OCI-LY1 (cell line): Measurements from ENCODE around the gene RARRES2.

Source experiments
- H2AFZ ChIP-seq: fragments of 200-600 bp; sonication (generic), shearing (Covaris generic); 2 replicates; pipeline ENCODE4 v1.6.0; 2014; ENCODE audit warnings: antibody characterized with exemption, mild to moderate bottlenecking, low read length
- H3F3A ChIP-seq: fragments of 200-600 bp; sonication (generic), shearing (Covaris generic); 2 replicates; pipeline ENCODE4 v1.6.0; 2014; ENCODE audit warnings: mild to moderate bottlenecking, antibody characterized with exemption, low read length, moderate library complexity; ENCODE audit not compliant: insufficient read depth
- H3K27ac ChIP-seq: fragments of 200-600 bp; sonication (generic); 2 replicates; pipeline ENCODE4 v1.5.1; 2014; ENCODE audit warnings: low read length, mixed run types, mild to moderate bottlenecking, low read depth; ENCODE audit not compliant: poor library complexity, severe bottlenecking
- H3K27me3 ChIP-seq: fragments of 200-600 bp; sonication (generic); 2 replicates; pipeline ENCODE4 v1.6.0; 2014; ENCODE audit warnings: antibody characterized with exemption, mild to moderate bottlenecking, low read length, moderate library complexity; ENCODE audit not compliant: insufficient read depth
- H3K36me3 ChIP-seq: fragments of 200-600 bp; sonication (generic); 2 replicates; pipeline ENCODE4 v1.6.1; 2014; ENCODE audit warnings: mild to moderate bottlenecking, antibody characterized with exemption, low read length, moderate library complexity, mixed read lengths; ENCODE audit not compliant: insufficient read depth
- H3K4me1 ChIP-seq: fragments of 200-600 bp; sonication (generic); 2 replicates; pipeline ENCODE4 v1.5.1; 2014; ENCODE audit warnings: mild to moderate bottlenecking, low read length, moderate library complexity; ENCODE audit not compliant: insufficient read depth, severe bottlenecking
- H3K4me2 ChIP-seq: fragments of 200-600 bp; sonication (generic), shearing (Covaris generic); 2 replicates; pipeline ENCODE4 v1.6.1; 2014; ENCODE audit warnings: low read length
- H3K4me3 ChIP-seq: fragments of 200-600 bp; sonication (generic); 2 replicates; pipeline ENCODE4 v1.5.1; 2014; ENCODE audit warnings: low read length, low read depth, mild to moderate bottlenecking, mixed read lengths; ENCODE audit not compliant: poor library complexity, severe bottlenecking
- H3K79me2 ChIP-seq: fragments of 200-600 bp; shearing (Covaris generic); 2 replicates; pipeline ENCODE4 v1.6.1; 2016; ENCODE audit warnings: mixed run types, low read length, mixed read lengths; ENCODE audit not compliant: insufficient read depth
- H3K9ac ChIP-seq: fragments of 200-600 bp; sonication (generic), shearing (Covaris generic); 2 replicates; pipeline ENCODE4 v1.6.1; 2014; ENCODE audit warnings: mild to moderate bottlenecking, low read length, mixed read lengths
- H3K9me2 ChIP-seq: fragments of 200-600 bp; sonication (generic), shearing (Covaris generic); 2 replicates; pipeline ENCODE4 v1.6.1; 2014; ENCODE audit warnings: low read depth, mild to moderate bottlenecking, low read length, mixed read lengths
- H3K9me3 ChIP-seq: fragments of 200-600 bp; shearing (Covaris generic); 2 replicates; pipeline ENCODE4 v1.6.1; 2014; ENCODE audit warnings: low read length, mixed read lengths
- H4K20me1 ChIP-seq: fragments of 200-600 bp; sonication (generic), shearing (Covaris generic); 2 replicates; pipeline ENCODE4 v1.6.0; 2016; ENCODE audit warnings: mild to moderate bottlenecking, low read length; ENCODE audit not compliant: insufficient read depth
- EZH2 ChIP-seq: fragments of 200-600 bp; sonication (generic), shearing (Covaris generic); IDR thresholded peaks from 2 replicates; pipeline ENCODE4 v1.8.0; 2017; ENCODE audit warnings: borderline replicate concordance, mixed run types, mild to moderate bottlenecking, antibody characterized with exemption, low read length, moderate library complexity, mixed read lengths
- TF ChIP-seq, protein P1 (sequence below): fragments of 200-600 bp; sonication (generic), shearing (Covaris generic); IDR thresholded peaks from 2 replicates; pipeline ENCODE4 v1.5.1; 2017; ENCODE audit warnings: mild to moderate bottlenecking, antibody characterized with exemption, low read length, moderate library complexity, mixed read lengths

The RARRES2 gene

DNA sequence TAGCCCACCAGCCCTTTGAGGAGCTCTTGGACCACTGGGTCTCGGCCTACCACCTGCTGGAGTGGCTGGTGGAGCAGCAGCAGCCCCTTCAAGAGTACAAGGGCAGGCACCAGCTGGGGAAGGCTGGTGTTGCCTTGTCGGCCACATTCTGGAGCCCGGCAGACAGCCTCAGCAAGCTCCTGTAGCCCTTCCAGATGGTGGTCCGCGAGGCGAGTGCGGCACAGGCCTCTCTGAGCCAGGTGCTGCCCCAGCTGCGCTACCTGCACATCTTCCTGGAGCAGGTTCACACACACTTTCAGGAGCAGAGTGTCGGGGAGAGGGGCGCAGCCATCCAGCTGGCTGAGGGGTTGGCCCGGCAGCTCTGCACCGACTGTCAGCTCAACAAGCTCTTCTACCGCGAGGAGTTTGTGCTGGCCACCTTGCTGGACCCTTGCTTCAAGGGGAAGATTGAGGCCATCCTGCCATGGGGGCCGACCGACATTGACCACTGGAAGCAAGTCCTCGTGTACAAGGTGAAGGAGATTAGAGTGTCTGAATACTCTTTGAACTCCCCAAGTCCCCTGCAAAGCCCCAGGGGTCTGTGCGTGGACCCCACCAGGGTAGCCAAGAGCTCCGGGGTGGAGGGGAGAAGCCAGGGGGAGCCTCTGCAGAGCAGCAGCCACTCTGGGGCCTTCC lies 11.1 kb downstream of the RARRES2 start:
- no peak overlapping the region for H2AFZ ChIP-seq
- H3K9ac ChIP-seq = no peak overlapping the region
- H3K4me3 ChIP-seq = no peak overlapping the region
- no peaks in the 10 kb centered on the region for H3F3A ChIP-seq
- H3K79me2 ChIP-seq = no peaks in the 10 kb centered on the region
- H3K27me3 ChIP-seq = no peaks in the 10 kb centered on the region
- no peaks in the 10 kb centered on the region for H3K9me3 ChIP-seq
- H3K9me2 ChIP-seq = no peaks in the 10 kb centered on the region
- H3K4me1 ChIP-seq = no peaks in the 10 kb centered on the region
- no peak for TF ChIP-seq EZH2
- TF ChIP-seq, protein P1, sequence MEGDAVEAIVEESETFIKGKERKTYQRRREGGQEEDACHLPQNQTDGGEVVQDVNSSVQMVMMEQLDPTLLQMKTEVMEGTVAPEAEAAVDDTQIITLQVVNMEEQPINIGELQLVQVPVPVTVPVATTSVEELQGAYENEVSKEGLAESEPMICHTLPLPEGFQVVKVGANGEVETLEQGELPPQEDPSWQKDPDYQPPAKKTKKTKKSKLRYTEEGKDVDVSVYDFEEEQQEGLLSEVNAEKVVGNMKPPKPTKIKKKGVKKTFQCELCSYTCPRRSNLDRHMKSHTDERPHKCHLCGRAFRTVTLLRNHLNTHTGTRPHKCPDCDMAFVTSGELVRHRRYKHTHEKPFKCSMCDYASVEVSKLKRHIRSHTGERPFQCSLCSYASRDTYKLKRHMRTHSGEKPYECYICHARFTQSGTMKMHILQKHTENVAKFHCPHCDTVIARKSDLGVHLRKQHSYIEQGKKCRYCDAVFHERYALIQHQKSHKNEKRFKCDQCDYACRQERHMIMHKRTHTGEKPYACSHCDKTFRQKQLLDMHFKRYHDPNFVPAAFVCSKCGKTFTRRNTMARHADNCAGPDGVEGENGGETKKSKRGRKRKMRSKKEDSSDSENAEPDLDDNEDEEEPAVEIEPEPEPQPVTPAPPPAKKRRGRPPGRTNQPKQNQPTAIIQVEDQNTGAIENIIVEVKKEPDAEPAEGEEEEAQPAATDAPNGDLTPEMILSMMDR = no peak
- no peak overlapping the region for H3K4me2 ChIP-seq
- H4K20me1 ChIP-seq = no peaks in the 10 kb centered on the region
- H3K27ac ChIP-seq = no peak overlapping the region
- H3K36me3 ChIP-seq = peaks cover 41% of the 10 kb centered on the region

GRCh38 chr7:150329331-150330120 lies 11.9 kb downstream of the RARRES2 start:
- Histone ChIP-seq H3K4me3 (no peak overlapping the region), H2AFZ (no peak overlapping the region), H3K9ac (no peak overlapping the region), H3K79me2 (no peaks in the 10 kb centered on the region), H3K4me2 (no peak overlapping the region), H3K36me3 (peaks cover 45% of the 10 kb centered on the region), H3K4me1 (peaks cover under 1% of the 10 kb centered on the region), H3K27ac (no peak overlapping the region), H4K20me1 (no peaks in the 10 kb centered on the region), H3F3A (no peaks in the 10 kb centered on the region), H3K9me3 (no peaks in the 10 kb centered on the region), H3K27me3 (no peaks in the 10 kb centered on the region), H3K9me2 (no peaks in the 10 kb centered on the region)
- TF ChIP-seq EZH2 = no peak
- TF ChIP-seq, protein P1 = no peak

GRCh38 chr7:150327308-150327707 lies 14.1 kb downstream of the RARRES2 start:
- Histone ChIP-seq H3K36me3 (peaks cover 45% of the 10 kb centered on the region), H3K4me1 (peaks cover 17% of the 10 kb centered on the region), H2AFZ (no peak overlapping the region), H3K79me2 (no peaks in the 10 kb centered on the region), H3K4me2 (no peak overlapping the region), H3K9me2 (no peaks in the 10 kb centered on the region), H3K4me3 (no peak overlapping the region), H3F3A (no peaks in the 10 kb centered on the region), H3K9me3 (no peaks in the 10 kb centered on the region), H4K20me1 (no peaks in the 10 kb centered on the region), H3K27me3 (no peaks in the 10 kb centered on the region), H3K27ac (no peak overlapping the region), H3K9ac (no peak overlapping the region)
- TF ChIP-seq EZH2 = no peak
- TF ChIP-seq, protein P1 = no peak
